Endothelial cell of umbilical vein (primary cell): ENCODE results near the gene CHMP3. TPM values are rescaled to one million over a fixed set of nuclear protein-coding genes. Genes with fewer than 3 reads are reported as not detected.

ENCODE experiments used
- BruUV-seq: library from RNA; stranded (reverse); fragments of 400-500 nt; replicated peaks from 2 replicates; lab custom pipeline; 2021; lab: Mats Ljungman, UMichigan
- CTCF ChIA-PET: fragments of 300-600, 350-600 bp; sonication (Branson Sonifier 250); formaldehyde crosslinking; loops from one replicate; lab custom pipeline; 2021; ENCODE audit warnings: antibody characterized with exemption, inconsistent platforms; lab: Charles Lee
- POLR2A ChIA-PET: fragments of 300-600, 350-600 bp; sonication (Branson Sonifier 250); formaldehyde crosslinking; loops from one replicate; lab custom pipeline; 2021; ENCODE audit warnings: antibody characterized with exemption, inconsistent platforms; lab: Charles Lee
- DNase-seq: peaks from one replicate; pipeline ENCODE4 v3.0.0-alpha.2; 2011; ENCODE audit warnings: low read depth, low spot score
- FAIRE-seq: peaks from 2 replicates; lab custom pipeline; 2011; peaks lifted over from hg19 to GRCh38; lab: Jason Lieb, UNC
- H2AFZ ChIP-seq: 2 replicates; pipeline ENCODE4 v1.6.0; 2012; ENCODE audit warnings: low read depth, low read length, control low read depth, inconsistent platforms
- H3K27ac ChIP-seq: 2 replicates; pipeline ENCODE4 v1.5.1; 2011; ENCODE audit warnings: low read depth, mild to moderate bottlenecking, control low read depth, low read length, moderate library complexity; ENCODE audit not compliant: insufficient read depth
- H3K27me3 ChIP-seq, 2 experiments: 2 replicates each; pipeline versions ENCODE4 v1.6.0 to v1.6.1; 2011; ENCODE audit warnings: low read length in 2 of 2, mixed read lengths in 1 of 2; ENCODE audit not compliant: control insufficient read depth in 2 of 2, insufficient read depth in 2 of 2
- H3K36me3 ChIP-seq, 2 experiments: 2 replicates in 1 of 2; 3 replicates in 1 of 2; pipeline ENCODE4 v1.5.1; 2011; ENCODE audit warnings: low read length in 2 of 2, mild to moderate bottlenecking in 1 of 2, moderate library complexity in 1 of 2; ENCODE audit not compliant: control insufficient read depth in 2 of 2, insufficient read depth in 2 of 2; ENCODE audit errors: extremely low read depth in 1 of 2
- H3K4me1 ChIP-seq: 3 replicates; pipeline ENCODE4 v1.5.1; 2011; ENCODE audit warnings: mild to moderate bottlenecking, low read length; ENCODE audit not compliant: control insufficient read depth, insufficient read depth; ENCODE audit errors: extremely low read depth
- H3K4me2 ChIP-seq: 2 replicates; pipeline ENCODE4 v1.6.1; 2011; ENCODE audit warnings: low read length, control low read depth, mixed read lengths; ENCODE audit not compliant: insufficient read depth
- H3K4me3 ChIP-seq, 3 experiments: fragments of 200-600 bp in 1 of 3; sonication (generic), shearing (Covaris generic) in 1 of 3; replicated peaks in 1 of 3; 2 replicates each; pipeline ENCODE4 v1.5.1; 2011 to 2016; ENCODE audit warnings: control low read depth in 3 of 3, low read length in 3 of 3, mild to moderate bottlenecking in 2 of 3, inconsistent platforms in 1 of 3, low read depth in 1 of 3, moderate library complexity in 1 of 3; ENCODE audit not compliant: insufficient read depth in 1 of 3
- H3K79me2 ChIP-seq: 2 replicates; pipeline ENCODE4 v1.6.0; 2012; ENCODE audit warnings: low read length, inconsistent platforms; ENCODE audit not compliant: control insufficient read depth, insufficient read depth
- H3K9ac ChIP-seq: replicated peaks from 2 replicates; pipeline ENCODE3; 2011; ENCODE audit warnings: low read length, control low read depth; ENCODE audit not compliant: insufficient read depth; ENCODE audit errors: extremely low read depth
- H3K9me1 ChIP-seq: replicated peaks from 3 replicates; pipeline ENCODE4 v1.6.0; 2011; ENCODE audit warnings: mild to moderate bottlenecking, low read length; ENCODE audit not compliant: control insufficient read depth, insufficient read depth; ENCODE audit errors: extremely low read depth
- H3K9me3 ChIP-seq: replicated peaks from 2 replicates; pipeline ENCODE4 v1.5.1; 2012; ENCODE audit warnings: low read length, inconsistent platforms; ENCODE audit not compliant: control insufficient read depth, insufficient read depth
- H4K20me1 ChIP-seq: replicated peaks from 2 replicates; pipeline ENCODE3; 2011; ENCODE audit warnings: mild to moderate bottlenecking, low read length; ENCODE audit not compliant: control insufficient read depth, insufficient read depth; ENCODE audit errors: extremely low read depth
- CTCF ChIP-seq, 2 donors: IDR thresholded peaks; 1 replicate in 1 of 2; 2 replicates in 1 of 2; pipeline ENCODE4 v1.5.1; 2011; ENCODE audit warnings: low read length in 2 of 2, mild to moderate bottlenecking in 2 of 2, moderate library complexity in 2 of 2, control low read depth in 1 of 2, inconsistent platforms in 1 of 2, low read depth in 1 of 2; ENCODE audit not compliant: insufficient read depth in 1 of 2; ENCODE audit errors: extremely low read depth in 1 of 2
- FOS ChIP-seq: IDR thresholded peaks from 2 replicates; pipeline ENCODE4 v1.6.1; 2011; ENCODE audit warnings: mild to moderate bottlenecking, low read length, moderate library complexity, borderline replicate concordance; ENCODE audit not compliant: insufficient read depth
- GATA2 ChIP-seq: IDR thresholded peaks from 2 replicates; pipeline ENCODE4 v1.7.0; 2011; ENCODE audit warnings: low read depth, mild to moderate bottlenecking, moderate library complexity, mixed read lengths, low read length; ENCODE audit not compliant: insufficient read length, insufficient read depth
- JUN ChIP-seq: IDR thresholded peaks from 2 replicates; pipeline ENCODE4 v1.6.1; 2011; ENCODE audit warnings: borderline replicate concordance, low read depth; ENCODE audit not compliant: insufficient read length, insufficient read depth
- MAX ChIP-seq: IDR thresholded peaks from 2 replicates; pipeline ENCODE4 v1.6.1; 2011; ENCODE audit not compliant: insufficient read depth, insufficient read length
- MYC ChIP-seq: IDR thresholded peaks from one replicate; pipeline ENCODE4 v1.6.1; 2011; ENCODE audit warnings: mild to moderate bottlenecking, low read depth, low read length
- POLR2AphosphoS5 ChIP-seq: IDR thresholded peaks from 2 replicates; pipeline ENCODE4 v1.6.1; 2012; ENCODE audit warnings: low read depth, mild to moderate bottlenecking, control low read depth, low read length, moderate library complexity; ENCODE audit not compliant: insufficient read depth
- dilution Hi-C: fragments of 300-500 bp; cut with MboI; formaldehyde crosslinking; loops from one replicate; pipeline ENCODE4 v1.15.0; 2019; ENCODE audit warnings: low sequenced_read_pairs; ENCODE audit not compliant: extremely low pct_ligation_motif_present
- intact Hi-C: fragments of 100-400 bp; cut with micrococcal nuclease; formaldehyde crosslinking; loops from one replicate; pipeline ENCODE4 v1.10.0; 2022
- polyA plus RNA-seq, 4 experiments: library from polyadenylated mRNA; depleted of rRNA in 3 of 4; stranded (reverse) in 3 of 4; unstranded in 1 of 4; fragments of >200 nt; gene quantifications; 2 replicates each; pipeline versions ENCODE4 v1.2.1 to v1.2.3, GENCODE V29; 2011 to 2012; ENCODE audit warnings: missing spikeins in 1 of 4
- total RNA-seq: library from RNA; stranded (reverse); gene quantifications from 2 replicates; pipeline ENCODE4 v1.2.3, GENCODE V29; 2021

The CHMP3 gene
- total and polyA plus RNA-seq, 2 donors (not counting 3 experiments of a cell fraction or from before 2014, with no cell fraction given), result 48.1 to 92.2 TPM

DNA sequence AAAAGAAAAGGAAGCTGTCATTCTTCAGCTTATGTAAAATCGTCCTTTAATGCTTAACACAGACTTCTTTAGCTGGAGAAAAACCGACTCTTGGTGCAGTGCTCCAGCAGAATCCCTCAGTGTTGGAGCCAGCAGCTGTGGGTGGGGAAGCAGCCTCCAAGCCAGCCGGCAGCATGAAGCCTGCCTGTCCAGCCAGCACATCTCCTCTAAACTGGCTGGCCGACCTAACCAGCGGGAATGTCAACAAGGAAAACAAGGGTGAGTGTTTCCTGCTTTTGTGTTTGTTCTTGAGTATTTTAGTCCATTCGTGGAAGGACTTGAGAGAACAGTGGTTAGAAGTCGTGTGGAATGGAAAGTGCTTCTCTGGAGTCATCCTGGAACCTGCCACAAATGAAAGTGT lies 83.1 kb downstream of the CHMP3 start:
- no TSS peak for BruUV-seq
- Histone ChIP-seq H2AFZ (no peak overlapping the region), H3K9me3 (no peaks in the 10 kb centered on the region), H3K79me2 (no peaks in the 10 kb centered on the region), H3K9ac (no peak overlapping the region), H4K20me1 (no peaks in the 10 kb centered on the region), H3K9me1 (no peaks in the 10 kb centered on the region), H3K27me3 (no peaks in the 10 kb centered on the region), H3K4me1 (no peaks in the 10 kb centered on the region), H3K27ac (no peak overlapping the region), H3K4me3 (no peak overlapping the region), H3K4me2 (no peak overlapping the region), H3K36me3 (peaks cover 28 to 31% of the 10 kb centered on the region in 2 experiments)
- dilution Hi-C loops, result no loop called here
- POLR2A ChIA-PET, result no interaction called here
- FAIRE-seq (no peak), DNase-seq (peak; percentile 72)
- CTCF ChIA-PET, result interaction anchor here (1.2 to 1.4 kb wide), 2 partner anchors 137 to 141 kb away, joined by 3 to 4 read pairs; no protein-coding TSS in a partner anchor
- TF ChIP-seq GATA2 (no peak), POLR2AphosphoS5 (no peak), MAX (no peak), MYC (no peak), JUN (no peak), CTCF (IDR thresholded peaks at IDR 0.05; ENCODE audit: extremely low read depth in 1 of 2, insufficient read depth in 1 of 2, low read depth in 1 of 2, low read length in 2 of 2) (no peak), FOS (no peak)
- intact Hi-C loops, result no loop called here
